Right atrium auricular region (tissue), 2 donors: Measurements from ENCODE around the gene CCDC88B. TPM values are rescaled to one million over a fixed set of nuclear protein-coding genes. Genes with fewer than 3 reads are reported as not detected.

Source experiments
- DNase-seq: peaks from one replicate; pipeline ENCODE4 v3.0.0-alpha.2; 2019; ENCODE audit warnings: low spot score
- H3K27ac ChIP-seq, 2 donors: fragments of 200-600 bp; sonication (generic); 1 replicate in 1 of 2; 2 replicates in 1 of 2; pipeline ENCODE4 v1.5.1; 2016 to 2019
- H3K27me3 ChIP-seq, 2 donors: fragments of 200-600 bp; sonication (generic); one replicate each; pipeline versions ENCODE4 v1.5.1 to v1.6.0; 2017 to 2019
- H3K36me3 ChIP-seq: fragments of 200-600 bp; sonication (generic); one replicate; pipeline ENCODE4 v1.5.1; 2016
- H3K4me1 ChIP-seq, 2 donors: fragments of 200-600 bp; sonication (generic); one replicate each; pipeline versions ENCODE4 v1.5.1 to v1.6.0; 2017 to 2019
- H3K4me3 ChIP-seq, 2 donors: fragments of 200-600 bp; sonication (generic); 1 replicate in 1 of 2; 2 replicates in 1 of 2; pipeline ENCODE4 v1.5.1; 2017 to 2019; ENCODE audit warnings: mild to moderate bottlenecking in 1 of 2, moderate library complexity in 1 of 2
- H3K9me3 ChIP-seq, 2 donors: fragments of 200-600 bp; sonication (generic); one replicate each; pipeline ENCODE4 v1.5.1; 2019
- total RNA-seq, 2 donors: library from RNA; depleted of rRNA; stranded (reverse); fragments of >200 nt; gene quantifications; one replicate each; pipeline ENCODE4 v1.1.0, GENCODE V29; 2016
- TF ChIP-seq, protein P1 (sequence below), 2 donors: fragments of 200-600 bp; sonication (generic); IDR thresholded peaks; one replicate each; pipeline ENCODE4 v1.5.1; 2019; ENCODE audit warnings: antibody characterized with exemption in 2 of 2

CCDC88B gene
- total RNA-seq, 2 donors from 2014 or later = 11.7 to 12.0 TPM

DNA sequence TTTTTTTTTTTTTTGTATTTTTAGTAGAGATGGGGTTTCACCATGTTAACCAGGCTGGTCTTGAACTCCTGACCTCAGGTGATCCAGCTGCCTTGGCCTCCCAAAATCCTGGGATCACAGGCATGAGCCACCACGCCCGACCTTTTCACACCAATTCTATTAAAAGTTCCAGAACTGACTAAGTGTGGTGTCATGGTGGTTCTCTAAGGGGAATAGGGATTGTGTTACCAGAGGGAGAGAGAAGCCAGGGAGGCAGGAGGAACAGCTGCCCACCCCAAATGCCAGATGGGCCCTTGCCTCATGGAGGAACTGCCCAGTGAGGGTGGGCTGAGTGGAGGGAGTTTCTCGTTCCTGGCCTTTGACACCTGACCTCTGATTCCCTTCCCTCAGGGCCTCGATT lies 24.9 kb downstream of the CCDC88B start:
- Histone ChIP-seq H3K4me1 (peaks cover 0 to 8% of the 10 kb centered on the region in 2 donors), H3K9me3 (no peaks in the 10 kb centered on the region), H3K27ac (no peak overlapping the region), H3K4me3 (no peak overlapping the region), H3K27me3 (no peaks in the 10 kb centered on the region), H3K36me3 (peaks cover 70% of the 10 kb centered on the region)
- TF ChIP-seq, protein P1, sequence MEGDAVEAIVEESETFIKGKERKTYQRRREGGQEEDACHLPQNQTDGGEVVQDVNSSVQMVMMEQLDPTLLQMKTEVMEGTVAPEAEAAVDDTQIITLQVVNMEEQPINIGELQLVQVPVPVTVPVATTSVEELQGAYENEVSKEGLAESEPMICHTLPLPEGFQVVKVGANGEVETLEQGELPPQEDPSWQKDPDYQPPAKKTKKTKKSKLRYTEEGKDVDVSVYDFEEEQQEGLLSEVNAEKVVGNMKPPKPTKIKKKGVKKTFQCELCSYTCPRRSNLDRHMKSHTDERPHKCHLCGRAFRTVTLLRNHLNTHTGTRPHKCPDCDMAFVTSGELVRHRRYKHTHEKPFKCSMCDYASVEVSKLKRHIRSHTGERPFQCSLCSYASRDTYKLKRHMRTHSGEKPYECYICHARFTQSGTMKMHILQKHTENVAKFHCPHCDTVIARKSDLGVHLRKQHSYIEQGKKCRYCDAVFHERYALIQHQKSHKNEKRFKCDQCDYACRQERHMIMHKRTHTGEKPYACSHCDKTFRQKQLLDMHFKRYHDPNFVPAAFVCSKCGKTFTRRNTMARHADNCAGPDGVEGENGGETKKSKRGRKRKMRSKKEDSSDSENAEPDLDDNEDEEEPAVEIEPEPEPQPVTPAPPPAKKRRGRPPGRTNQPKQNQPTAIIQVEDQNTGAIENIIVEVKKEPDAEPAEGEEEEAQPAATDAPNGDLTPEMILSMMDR (IDR thresholded peaks at IDR 0.05) = no peak
- no peak for DNase-seq

GRCh38 chr11:64366751-64367150 lies 26.7 kb downstream of the CCDC88B start:
- no peak overlapping the region for H3K27ac ChIP-seq

GRCh38 chr11:64367931-64368672 lies 28.1 kb downstream of the CCDC88B start:
- Histone ChIP-seq H3K4me1 (no peaks in the 10 kb centered on the region), H3K27ac (no peak overlapping the region), H3K4me3 (no peak overlapping the region), H3K27me3 (no peaks in the 10 kb centered on the region), H3K36me3 (peaks cover 55% of the 10 kb centered on the region), H3K9me3 (no peaks in the 10 kb centered on the region)
- TF ChIP-seq, protein P1 (IDR thresholded peaks at IDR 0.05) = no peak
- DNase-seq = no peak

More at GRCh38 chr11:64366751-64367150, 26.7 kb downstream of the CCDC88B start:
- Histone ChIP-seq H3K36me3 (peaks cover 67% of the 10 kb centered on the region), H3K9me3 (no peaks in the 10 kb centered on the region), H3K27me3 (no peaks in the 10 kb centered on the region), H3K4me1 (no peaks in the 10 kb centered on the region), H3K4me3 (no peak overlapping the region)
- TF ChIP-seq, protein P1 (IDR thresholded peaks at IDR 0.05) = no peak
- no peak for DNase-seq

GRCh38 chr11:64368673-64369074 lies 28.7 kb downstream of the CCDC88B start:
- no peak overlapping the region for H3K27ac ChIP-seq
- peaks cover 54% of the 10 kb centered on the region for H3K36me3 ChIP-seq
- TF ChIP-seq, protein P1 (IDR thresholded peaks at IDR 0.05) = no peak
- H3K4me3 ChIP-seq = no peak overlapping the region
- H3K4me1 ChIP-seq = no peaks in the 10 kb centered on the region
- no peaks in the 10 kb centered on the region for H3K9me3 ChIP-seq
- H3K27me3 ChIP-seq = no peaks in the 10 kb centered on the region
- no peak for DNase-seq

GRCh38 chr11:64369440-64370421 lies 29.7 kb downstream of the CCDC88B start:
- no peaks in the 10 kb centered on the region for H3K9me3 ChIP-seq
- no peak overlapping the region for H3K27ac ChIP-seq
- H3K36me3 ChIP-seq = peaks cover 54% of the 10 kb centered on the region
- no peaks in the 10 kb centered on the region for H3K27me3 ChIP-seq
- TF ChIP-seq, protein P1 (IDR thresholded peaks at IDR 0.05) = no peak
- no peak for DNase-seq
- no peak overlapping the region for H3K4me3 ChIP-seq
- no peaks in the 10 kb centered on the region for H3K4me1 ChIP-seq
